Mononuclear cell (primary cell): Measurements from ENCODE around the gene ALX4. TPM values are rescaled to one million over a fixed set of nuclear protein-coding genes. Genes with fewer than 3 reads are reported as not detected.

Experiments used
- H3K27me3 ChIP-seq: 2 replicates; pipeline ENCODE4 v1.6.0; 2011; ENCODE audit warnings: low read length, control low read depth; ENCODE audit not compliant: insufficient read depth
- H3K4me1 ChIP-seq: 2 replicates; pipeline ENCODE4 v1.5.1; 2011; ENCODE audit warnings: mild to moderate bottlenecking, low read length, control low read depth; ENCODE audit not compliant: insufficient read depth
- H3K4me3 ChIP-seq: 2 replicates; pipeline ENCODE4 v1.5.1; 2011; ENCODE audit warnings: mild to moderate bottlenecking, low read length, moderate library complexity
- H3K9me3 ChIP-seq: 2 replicates; pipeline ENCODE4 v1.5.1; 2011; ENCODE audit warnings: low read depth, mild to moderate bottlenecking, control low read depth, low read length
- total RNA-seq: library from RNA; depleted of rRNA; stranded (reverse); fragments of >200 nt; gene quantifications from one replicate; pipeline ENCODE4 v1.2.3, GENCODE V29; 2012

ALX4 gene
- total RNA-seq, 1 donor, result not detected

DNA sequence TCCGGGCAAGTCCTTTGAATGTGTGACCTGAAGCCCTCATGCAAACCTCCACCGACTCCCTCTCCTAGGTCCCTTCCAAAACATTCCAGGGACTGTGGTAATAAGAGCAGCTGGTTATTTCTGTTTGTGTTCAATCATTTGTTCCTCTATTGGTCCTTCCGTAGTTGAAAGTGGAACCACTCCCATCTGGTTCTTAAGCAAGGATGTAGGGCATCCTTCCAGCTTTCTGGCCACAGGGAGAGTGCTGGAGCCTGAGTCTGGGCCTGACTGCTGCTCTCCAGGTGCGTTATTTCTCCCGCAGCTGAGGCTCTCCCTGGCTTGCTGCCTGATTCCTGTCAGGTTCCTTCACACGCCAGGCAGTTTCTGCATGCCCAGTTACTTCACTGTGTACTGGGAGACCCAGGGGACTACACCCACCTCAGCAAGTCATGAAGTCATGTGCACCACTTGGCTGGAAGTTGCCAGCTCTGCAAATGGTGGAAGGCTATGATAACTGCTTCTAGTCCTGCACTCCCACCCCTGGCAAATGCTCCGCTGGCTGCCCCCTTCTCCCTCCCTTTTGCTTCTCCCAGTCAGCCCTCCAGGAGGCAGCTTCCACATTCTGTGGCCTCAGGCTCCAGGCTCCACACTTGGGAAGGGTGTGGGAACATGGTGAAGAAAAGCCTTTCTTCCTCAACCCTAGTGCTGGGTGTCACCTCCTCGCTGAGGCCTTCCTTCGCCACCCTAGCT lies 4.0 kb upstream of the ALX4 start:
- Histone ChIP-seq H3K4me3 (no peak overlapping the region), H3K4me1 (peaks cover 13% of the 10 kb centered on the region), H3K27me3 (peaks cover 92% of the 10 kb centered on the region), H3K9me3 (no peaks in the 10 kb centered on the region)

DNA sequence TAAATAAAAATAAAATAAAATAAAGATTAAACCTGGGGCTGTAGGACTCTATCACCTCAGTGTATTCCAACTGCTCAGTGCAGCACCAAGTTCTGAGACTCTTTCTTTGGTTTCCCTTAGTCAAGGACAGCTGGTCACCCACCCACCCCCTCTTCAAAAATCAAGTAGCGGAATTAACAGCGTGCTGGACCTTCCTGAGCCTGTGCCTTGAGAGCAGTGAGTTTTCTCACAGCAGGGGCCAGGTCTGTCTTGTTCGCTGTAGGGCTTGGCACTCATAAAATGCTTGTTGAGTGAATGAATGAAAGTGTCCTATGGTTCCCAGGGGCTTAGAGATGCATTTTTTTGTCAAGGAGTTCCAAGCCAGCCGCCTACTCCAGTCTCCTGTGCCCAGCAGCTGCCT lies 2.9 kb upstream of the ALX4 start:
- no peaks in the 10 kb centered on the region for H3K9me3 ChIP-seq

DNA sequence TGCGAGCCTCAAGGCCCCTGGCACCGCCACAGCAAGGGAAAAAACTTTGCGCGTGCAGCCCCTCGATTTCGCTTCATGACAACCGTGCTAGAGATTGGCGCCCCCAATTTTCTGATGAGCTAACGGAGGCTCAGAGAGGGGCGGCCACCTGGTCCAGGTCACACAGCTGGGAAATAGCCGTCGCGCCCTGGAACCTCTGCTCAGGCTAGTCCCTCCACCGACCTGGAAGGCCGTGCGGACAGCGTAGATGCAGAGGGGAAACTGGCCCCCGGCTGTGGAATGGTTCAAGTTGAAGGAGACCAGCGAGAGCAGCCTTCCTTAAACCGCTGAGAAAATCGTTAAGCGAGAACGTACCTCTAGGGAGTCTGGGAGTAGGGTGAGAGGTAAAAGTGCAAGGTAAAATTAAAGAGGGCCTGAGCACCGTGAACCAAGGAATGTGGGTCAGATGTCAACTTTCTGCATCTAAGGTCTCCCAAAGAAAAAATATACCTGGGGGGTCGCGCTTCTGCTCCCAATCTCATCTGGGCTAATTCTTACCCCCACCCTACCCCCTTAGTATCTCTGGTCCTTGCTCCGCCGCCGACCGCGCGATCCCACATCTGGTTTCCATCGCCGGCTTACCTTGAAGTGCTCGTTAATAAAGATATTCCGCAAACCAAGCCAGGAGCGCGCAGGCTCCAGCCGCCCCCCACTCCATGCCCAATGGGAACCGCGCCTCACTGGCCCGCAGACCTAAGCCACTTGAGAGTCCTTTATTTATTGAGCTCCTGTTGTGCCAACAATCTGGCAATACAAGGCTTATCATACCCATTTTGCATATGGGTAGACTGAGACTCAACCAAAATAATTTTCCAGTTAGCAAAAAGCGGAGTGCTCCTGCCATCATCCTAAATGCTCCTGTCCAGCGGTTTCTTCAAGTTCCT lies 1.7 kb upstream of the ALX4 start:
- Histone ChIP-seq H3K27me3 (peaks cover 92% of the 10 kb centered on the region), H3K9me3 (no peaks in the 10 kb centered on the region), H3K4me1 (peaks cover 9% of the 10 kb centered on the region), H3K4me3 (no peak overlapping the region)

More for the DNA sequence above, 2.9 kb upstream of the ALX4 start:
- no peak overlapping the region for H3K4me3 ChIP-seq
- H3K4me1 ChIP-seq, result peaks cover 13% of the 10 kb centered on the region
- H3K27me3 ChIP-seq, result peaks cover 92% of the 10 kb centered on the region

DNA sequence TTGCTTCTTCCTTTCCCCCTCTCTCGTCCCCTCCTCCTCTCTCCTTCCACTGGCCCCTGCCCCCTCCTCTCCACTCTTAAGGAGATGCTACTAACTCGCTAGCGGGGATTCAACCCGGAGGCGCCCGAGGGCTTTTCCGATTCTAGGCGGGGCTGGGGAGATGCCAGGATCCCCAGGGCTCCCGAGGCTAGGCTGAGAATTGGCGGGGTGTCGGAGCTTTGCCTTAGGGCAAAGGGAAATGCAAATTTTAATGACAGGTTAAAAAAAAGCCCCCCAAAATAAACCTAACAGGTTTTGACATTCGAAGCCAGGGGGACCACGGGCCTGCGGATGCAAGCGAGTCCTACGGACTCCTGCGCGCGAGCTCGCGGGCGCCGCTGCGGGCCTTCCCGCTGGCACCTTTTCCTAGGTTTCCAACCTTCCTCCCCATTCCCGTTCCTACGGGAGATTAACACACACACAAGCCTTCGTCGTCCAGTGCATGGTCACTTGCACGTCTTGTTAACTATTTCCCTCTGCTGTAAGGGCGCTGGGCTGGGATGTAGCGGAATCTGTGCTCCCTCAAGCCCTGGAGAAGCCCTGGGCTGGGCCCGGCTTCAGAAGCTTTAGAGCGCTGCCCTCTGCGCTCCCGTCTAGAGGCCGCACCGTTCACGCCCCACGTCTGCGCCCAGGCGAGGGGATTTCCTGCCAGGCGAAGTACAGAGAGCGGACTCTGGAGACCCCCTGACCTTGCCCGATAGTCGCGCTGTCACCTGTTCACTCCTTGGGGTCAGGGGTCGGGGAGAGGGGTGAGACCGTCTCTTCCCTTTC lies 729 bp upstream of the ALX4 start:
- Histone ChIP-seq H3K4me1 (peaks cover 5% of the 10 kb centered on the region), H3K4me3 (no peak overlapping the region), H3K9me3 (no peaks in the 10 kb centered on the region), H3K27me3 (peaks cover 91% of the 10 kb centered on the region)

DNA sequence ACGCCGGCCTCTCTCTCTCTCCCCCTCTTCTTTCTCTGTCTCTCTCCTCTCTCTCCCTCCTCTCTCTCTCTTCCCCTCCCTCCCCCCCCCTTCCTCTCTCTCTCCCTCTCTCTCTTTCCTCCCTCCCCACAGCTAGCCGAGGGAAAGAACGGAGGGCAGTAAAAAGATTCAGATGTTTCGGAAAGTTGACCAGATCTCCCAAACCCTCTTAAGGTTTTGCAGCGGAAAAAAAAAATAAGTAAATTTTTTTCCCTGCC lies 195 bp upstream of the ALX4 start:
- Histone ChIP-seq H3K4me3 (no peak overlapping the region), H3K27me3 (peaks cover 91% of the 10 kb centered on the region), H3K4me1 (peaks cover 11% of the 10 kb centered on the region)

DNA sequence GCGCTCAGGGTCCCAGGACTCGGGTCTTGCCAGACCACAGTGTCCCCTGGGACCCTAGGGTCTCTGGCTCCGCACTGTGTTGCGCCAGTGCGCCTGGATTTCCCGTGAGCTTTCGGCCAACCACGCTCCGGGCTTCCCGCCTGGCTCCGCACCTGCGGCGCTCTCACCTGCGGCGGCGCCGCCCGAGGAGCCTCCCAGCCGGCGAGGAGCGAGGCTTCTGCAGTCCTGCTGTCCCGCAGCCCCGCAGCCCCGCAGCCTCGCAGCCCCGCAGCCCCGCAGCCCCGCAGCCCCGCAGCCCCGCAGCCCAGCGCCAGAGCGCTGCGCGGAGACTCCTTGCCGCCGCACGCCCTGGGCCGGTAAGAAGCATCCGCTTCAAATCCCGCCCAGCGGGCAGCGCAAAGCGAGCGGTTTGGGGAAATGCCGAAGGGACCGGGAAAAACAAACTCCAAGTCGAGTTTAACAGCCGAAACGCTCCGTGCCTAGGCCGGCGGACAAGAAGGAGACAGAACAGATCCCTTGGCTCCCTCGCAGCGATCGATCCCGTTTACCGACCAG lies 939 bp downstream of the ALX4 start:
- H3K4me1 ChIP-seq, result peaks cover 22% of the 10 kb centered on the region
- H3K27me3 ChIP-seq, result peaks cover 93% of the 10 kb centered on the region
- no peak overlapping the region for H3K4me3 ChIP-seq
- H3K9me3 ChIP-seq, result no peaks in the 10 kb centered on the region

More for the DNA sequence above, 195 bp upstream of the ALX4 start:
- no peaks in the 10 kb centered on the region for H3K9me3 ChIP-seq

DNA sequence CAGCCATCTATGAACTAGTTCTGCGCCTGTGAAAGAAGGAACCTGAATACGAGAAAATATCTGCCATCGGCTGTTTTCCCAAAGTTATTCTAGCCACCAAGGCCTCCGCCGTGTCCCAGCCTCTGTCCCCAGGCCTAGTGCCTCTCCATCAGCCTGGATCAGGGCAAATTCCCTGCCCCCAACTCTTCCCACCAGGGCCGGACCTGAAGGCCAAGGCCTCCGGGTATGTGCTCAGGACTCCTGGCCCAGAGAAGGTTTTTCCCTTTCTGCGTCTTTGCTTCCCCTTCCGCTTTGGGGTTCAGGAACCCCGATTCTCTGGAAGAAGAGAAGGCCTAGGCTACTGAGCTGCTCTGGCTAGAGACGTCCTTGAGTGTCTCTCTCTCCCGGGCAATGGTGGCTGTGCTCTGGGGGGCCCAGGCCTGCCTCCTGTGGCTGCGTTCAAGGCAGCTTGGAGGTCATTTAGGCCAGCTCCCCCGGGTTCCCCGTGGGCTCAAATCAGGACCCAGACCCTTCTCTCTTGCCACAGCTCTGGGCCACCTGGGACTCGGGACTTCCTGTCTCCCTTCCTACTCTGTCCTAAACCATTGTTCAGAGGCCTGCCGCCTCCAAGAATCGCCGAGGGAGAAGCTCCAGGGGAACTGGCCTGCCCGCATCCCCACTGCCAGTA lies 1.6 kb downstream of the ALX4 start:
- H3K4me3 ChIP-seq, result no peak overlapping the region
- H3K9me3 ChIP-seq, result no peaks in the 10 kb centered on the region
- peaks cover 93% of the 10 kb centered on the region for H3K27me3 ChIP-seq
- H3K4me1 ChIP-seq, result peaks cover 22% of the 10 kb centered on the region

DNA sequence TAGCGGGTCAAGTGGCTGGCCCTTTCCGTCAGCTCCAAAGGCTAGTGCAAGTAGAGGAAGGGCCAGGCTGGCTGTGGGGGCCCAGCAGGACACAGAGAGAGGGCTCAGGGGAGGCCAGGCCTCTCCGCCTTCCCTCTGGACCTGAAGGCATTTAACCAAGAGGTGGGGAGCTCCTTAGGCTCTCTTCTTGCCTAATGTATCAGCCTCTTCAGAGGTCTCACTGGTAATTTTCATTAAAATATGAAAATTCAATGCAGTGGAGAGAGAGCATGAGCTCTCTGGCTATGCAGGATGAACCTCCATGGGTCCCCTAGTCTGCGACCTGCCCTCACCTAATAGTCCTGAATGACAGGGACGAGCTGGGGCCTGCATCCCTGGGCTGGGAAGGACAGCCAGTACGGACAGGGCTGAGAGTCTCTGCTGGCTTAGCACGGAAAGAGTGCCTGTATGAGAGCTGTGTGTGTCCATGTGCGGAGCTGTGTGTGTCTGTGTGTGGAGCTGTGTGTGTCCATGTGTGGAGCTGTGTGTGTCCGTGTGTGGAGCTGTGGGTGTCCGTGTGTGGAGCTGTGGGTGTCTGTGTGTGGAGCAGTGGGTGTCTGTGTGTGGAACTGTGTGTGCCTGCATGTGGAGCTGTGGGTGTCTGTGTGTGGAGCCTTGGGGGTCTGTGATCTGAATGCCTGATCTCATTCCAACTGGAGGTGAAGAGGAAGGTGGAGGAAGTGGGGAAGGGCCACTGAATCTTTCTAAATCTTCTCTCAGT lies 2.4 kb downstream of the ALX4 start:
- H3K9me3 ChIP-seq, result no peaks in the 10 kb centered on the region
- peaks cover 93% of the 10 kb centered on the region for H3K27me3 ChIP-seq
- no peak overlapping the region for H3K4me3 ChIP-seq
- peaks cover 22% of the 10 kb centered on the region for H3K4me1 ChIP-seq

DNA sequence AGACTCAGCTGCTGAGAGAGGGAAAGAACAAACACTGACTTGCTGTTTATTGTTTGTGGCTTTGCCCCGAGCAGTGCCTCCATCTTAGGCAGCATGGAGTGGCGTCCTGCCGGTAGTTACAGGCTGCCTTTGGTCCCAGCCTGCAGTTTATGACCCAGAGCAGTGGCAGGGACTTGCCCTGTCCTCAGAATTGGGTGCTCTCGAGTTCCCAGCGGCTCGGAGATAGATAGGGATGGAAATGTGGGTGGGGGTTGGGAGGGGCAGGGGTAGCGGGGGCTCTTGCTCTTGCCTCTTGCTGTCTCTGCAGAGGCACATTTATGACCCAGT lies 3.1 kb downstream of the ALX4 start:
- Histone ChIP-seq H3K4me3 (no peak overlapping the region), H3K27me3 (peaks cover 93% of the 10 kb centered on the region), H3K4me1 (peaks cover 22% of the 10 kb centered on the region), H3K9me3 (no peaks in the 10 kb centered on the region)

DNA sequence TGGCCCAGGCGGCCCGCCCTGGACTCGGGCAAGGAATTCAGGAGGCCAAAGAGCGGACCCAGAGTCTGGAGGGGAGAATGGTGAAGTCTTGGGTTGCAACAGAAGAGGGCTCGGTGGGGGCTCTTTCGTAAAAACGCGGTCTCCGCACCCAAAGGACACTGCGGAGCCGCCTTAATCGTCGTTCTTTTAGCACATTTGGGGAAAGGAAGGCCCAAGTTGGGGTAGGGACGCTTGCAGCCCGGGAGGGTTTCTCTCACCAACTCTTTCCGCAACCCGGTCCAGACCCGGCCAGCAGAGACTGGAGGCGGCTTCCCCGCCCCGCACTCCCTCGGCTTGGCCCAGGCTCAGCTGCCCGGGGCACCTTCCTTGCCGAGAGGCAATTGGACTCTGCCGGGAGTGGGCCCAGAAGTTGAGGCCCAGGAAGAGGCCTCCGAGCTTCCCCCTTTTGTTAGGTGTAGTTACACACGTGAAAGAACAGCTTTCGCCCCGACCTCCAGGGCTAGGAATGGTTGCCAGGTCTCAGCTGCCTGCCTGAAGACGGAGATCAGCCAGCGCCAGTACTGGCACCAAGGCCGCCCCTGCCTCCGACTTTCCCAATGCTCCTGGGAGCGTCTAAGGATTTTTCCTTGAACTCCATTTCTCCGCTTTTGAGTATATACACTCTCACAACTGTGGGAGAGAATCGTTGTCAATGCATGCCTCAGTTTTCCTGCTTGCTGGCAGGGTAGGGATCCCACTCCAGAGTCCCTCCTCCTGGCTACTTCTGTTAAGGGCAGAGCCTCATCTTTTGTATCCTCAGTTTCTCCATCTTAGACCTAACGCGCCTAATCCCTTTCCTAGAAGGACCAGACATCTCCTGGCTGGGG lies 3.7 kb downstream of the ALX4 start:
- Histone ChIP-seq H3K9me3 (no peaks in the 10 kb centered on the region), H3K4me3 (peak overlapping the region; percentile 42), H3K4me1 (peaks cover 22% of the 10 kb centered on the region), H3K27me3 (peaks cover 90% of the 10 kb centered on the region)

DNA sequence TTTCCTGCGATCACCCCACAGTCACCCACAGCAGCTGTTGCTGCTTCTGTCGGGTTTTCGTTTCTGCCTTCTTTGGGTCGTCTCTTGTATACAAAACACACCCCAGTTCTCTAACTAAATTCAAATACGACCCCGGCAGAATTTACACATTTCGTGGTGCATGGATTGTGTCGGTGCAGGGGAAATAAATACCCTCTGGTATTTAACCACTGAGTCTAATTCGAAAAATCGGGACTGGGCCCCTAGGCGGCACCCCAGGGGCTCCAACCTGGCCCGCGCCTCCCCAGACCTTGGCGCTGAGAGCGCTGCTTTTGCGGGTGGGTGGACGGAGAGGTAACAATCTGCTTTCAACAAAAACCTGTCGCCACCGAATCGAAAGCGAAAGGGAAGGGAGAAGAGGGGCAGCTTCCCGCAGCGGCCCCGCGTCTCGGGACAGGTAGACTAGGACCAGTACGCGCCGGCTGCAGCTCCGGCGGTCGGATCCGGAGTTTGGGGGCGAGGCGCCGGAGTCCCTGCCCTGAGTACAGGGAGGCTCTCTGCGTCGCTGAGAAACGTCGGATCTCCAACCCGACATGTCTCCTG lies 4.4 kb downstream of the ALX4 start:
- Histone ChIP-seq H3K4me3 (peak overlapping the region; percentile 42), H3K9me3 (no peaks in the 10 kb centered on the region), H3K4me1 (peaks cover 22% of the 10 kb centered on the region), H3K27me3 (peaks cover 90% of the 10 kb centered on the region)

DNA sequence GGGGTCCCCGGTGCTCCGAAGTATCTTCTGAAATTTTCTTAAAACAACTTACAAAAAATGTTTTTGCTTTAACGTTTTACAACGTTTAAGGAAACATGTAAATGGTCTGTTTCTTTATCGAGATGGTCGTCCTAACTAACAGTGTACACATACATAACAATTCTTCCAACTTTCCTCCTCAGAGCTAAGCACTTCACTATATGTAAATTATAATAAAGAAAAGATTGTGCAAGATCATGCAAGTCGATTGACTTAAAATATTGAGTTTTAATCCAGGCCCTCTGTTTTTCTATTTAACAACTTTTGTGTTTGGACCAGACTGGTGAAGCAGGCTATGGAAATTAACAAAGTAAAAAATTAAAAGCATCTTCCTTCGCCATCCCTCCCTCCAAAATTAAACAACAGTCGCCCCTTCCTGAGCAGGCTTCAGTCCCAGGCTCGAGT lies 4.9 kb downstream of the ALX4 start:
- H3K4me3 ChIP-seq, result peak overlapping the region; percentile 42
- H3K27me3 ChIP-seq, result peaks cover 85% of the 10 kb centered on the region

More for the DNA sequence above, 4.9 kb downstream of the ALX4 start:
- peaks cover 22% of the 10 kb centered on the region for H3K4me1 ChIP-seq
- no peaks in the 10 kb centered on the region for H3K9me3 ChIP-seq
